Measurements from ENCODE around the gene SLC30A9.

The SLC30A9 gene

DNA sequence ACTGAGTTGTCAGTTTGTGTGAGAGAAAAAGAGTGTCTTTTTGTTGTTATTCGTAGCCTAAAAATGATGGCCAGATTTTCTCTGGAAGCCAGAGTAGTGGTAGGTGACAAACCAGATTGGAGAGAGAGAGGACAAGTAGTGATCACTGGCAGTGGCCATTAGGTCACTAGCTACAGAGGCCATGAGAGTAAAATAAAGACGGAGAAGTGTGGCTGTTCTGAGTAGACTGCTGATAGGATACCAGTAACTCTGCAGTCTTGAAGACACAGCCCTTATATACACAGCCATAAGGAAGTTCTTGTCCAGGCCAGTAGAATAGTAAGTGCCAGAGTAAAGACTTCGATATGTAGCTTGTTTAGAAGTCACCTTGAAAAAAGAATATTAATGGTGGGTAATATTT is 7.7 kb downstream of the SLC30A9 start:
- DNase-seq (ENCODE audit: low read depth in 2 of 2, low spot score in 1 of 2) = no peak

DNA sequence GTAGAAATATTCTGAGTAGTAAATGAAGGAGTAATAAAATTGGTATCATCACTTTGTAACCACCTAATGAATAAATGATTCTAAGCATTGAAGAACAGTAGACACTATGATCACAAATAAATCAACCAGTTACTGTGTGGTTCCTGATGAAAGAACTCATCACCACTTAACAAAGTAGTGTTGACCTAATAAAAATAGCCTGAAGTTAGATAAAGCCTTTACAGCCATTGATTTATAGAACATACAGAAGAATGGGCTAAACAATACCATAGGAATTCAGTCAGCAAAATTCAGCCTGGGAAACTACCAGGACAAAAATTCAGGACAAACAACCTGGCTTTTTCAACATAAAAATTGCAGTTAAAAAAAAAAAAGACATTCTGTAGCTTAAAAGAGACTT is 9.0 kb downstream of the SLC30A9 start:
- no peak for DNase-seq (ENCODE audit: low read depth in 2 of 2, low spot score in 1 of 2)

GRCh38 chr4:42008011-42008786 is 17.9 kb downstream of the SLC30A9 start:
- DNase-seq (ENCODE audit: low read depth in 2 of 2, low spot score in 1 of 2) = no peak

DNA sequence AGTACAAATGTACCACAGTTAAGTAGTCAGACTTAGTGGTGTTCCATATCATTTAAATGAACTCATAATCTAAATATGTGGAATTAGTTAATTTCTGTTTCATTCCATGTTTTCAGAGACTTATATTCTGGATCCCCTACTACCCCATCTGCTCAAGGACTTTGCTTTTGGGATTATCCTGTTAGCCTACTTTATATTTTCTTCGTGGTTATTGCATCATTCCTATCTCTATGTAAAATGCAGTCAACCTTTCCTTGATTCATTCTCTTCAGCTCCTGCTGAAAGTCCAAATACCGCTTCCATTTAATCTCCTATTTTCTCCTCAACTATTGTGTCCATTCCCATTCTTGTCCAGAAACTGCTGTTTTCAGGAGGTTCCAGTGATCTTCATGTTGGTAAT is 25.1 kb downstream of the SLC30A9 start:
- no peak for DNase-seq (ENCODE audit: low read depth in 2 of 2, low spot score in 1 of 2)

DNA sequence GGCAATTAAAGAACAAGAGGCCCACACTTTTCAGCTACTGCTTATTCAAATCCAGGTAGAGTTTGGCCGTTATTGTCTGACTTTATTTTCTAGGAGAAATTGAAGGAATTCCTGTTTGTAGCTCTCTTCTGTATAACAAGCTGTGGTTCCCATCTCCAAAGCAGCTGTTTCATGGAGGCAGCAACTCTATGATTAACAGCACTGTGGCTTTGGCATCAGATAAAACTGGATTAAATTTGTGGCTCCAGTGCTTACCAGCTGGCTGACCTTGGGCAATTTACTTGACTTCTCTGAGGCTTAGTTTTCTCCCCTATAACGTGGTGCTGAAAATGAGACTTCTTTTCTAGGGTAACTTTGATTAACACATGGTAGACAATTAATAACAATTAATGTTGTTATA is 28.1 kb downstream of the SLC30A9 start:
- DNase-seq (ENCODE audit: low read depth in 2 of 2, low spot score in 1 of 2) = no peak

DNA sequence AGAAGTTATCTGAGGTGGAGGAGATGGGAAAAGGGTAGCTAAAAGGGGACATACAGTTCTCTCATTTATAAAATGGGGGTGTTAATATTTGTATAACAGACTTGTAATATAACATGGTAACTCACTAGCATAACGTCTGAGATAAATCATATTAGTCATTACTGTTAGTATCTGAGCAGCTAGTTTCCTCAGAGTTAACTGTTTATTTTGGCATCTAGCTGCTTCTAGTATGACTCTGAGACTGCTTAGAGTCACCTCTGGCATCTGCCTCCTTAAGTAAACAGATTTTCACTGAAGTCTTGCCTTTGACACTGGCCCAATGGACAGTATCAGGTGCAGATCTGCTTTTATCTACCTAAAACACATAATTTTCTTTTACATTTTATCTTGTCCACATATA is 58.1 kb downstream of the SLC30A9 start:
- DNase-seq (ENCODE audit: low read depth in 2 of 2, low spot score in 1 of 2) = no peak

DNA sequence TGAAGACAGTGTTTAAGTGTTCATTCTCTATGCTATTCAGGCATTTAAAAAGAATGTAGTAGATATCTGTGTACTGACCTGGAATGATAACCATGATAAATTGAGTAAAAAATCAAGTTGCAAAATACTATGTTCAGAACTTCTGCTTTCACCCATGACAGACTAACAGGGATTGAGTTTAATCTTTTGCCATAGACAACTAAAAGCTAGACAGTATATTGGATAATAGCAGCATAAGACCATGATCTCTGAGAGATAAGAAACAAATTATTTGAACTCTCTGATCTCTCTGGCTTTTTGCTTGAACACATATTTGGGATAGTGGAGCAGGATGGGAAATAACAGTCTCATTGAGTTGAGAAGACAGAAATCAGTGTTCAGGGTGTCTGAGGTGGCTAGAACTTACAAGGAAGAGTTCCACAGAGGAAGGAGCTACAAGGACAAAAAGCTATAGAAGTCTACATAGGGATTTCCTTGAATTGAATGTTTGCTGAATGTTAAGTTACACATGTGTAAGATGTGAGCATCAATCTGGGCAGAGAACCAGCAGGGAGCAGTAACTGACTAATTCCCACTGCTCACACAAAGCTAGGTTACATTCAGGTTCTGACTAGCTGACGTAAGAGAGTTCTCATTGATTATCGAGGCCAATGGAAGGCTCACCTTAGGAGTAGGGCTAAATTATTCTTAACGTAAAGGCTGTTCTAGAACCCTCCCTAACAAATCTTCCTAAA is 60.4 kb downstream of the SLC30A9 start:
- no peak for DNase-seq (ENCODE audit: low read depth in 2 of 2, low spot score in 1 of 2)

GRCh38 chr4:42066402-42066801 is 76.1 kb downstream of the SLC30A9 start:
- DNase-seq (ENCODE audit: low read depth in 2 of 2, low spot score in 1 of 2) = no peak

- DNase-seq (ENCODE audit: low read depth in 2 of 2, low spot score in 1 of 2) = no peak
Observed at GRCh38 chr4:42067264-42067663, 76.9 kb downstream of the SLC30A9 start.

DNA sequence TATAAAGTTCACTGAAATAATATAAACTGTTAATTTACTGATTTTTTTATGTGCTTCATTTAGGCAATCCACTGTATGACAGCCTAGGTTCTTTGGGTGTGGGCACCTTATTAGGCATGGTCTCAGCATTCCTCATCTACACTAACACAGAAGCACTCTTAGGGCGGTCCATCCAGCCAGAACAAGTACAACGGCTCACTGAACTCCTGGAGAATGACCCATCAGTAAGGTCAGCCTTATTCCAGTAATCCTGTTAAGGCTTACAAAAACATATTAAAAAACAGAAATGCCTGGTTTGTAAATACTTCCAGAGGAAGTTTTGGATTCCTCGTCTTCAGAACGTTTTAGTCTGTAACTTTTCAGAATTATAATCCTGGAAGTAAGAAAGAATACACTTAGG is 80.1 kb downstream of the SLC30A9 start:
- DNase-seq (ENCODE audit: low read depth in 2 of 2, low spot score in 1 of 2) = no peak

DNA sequence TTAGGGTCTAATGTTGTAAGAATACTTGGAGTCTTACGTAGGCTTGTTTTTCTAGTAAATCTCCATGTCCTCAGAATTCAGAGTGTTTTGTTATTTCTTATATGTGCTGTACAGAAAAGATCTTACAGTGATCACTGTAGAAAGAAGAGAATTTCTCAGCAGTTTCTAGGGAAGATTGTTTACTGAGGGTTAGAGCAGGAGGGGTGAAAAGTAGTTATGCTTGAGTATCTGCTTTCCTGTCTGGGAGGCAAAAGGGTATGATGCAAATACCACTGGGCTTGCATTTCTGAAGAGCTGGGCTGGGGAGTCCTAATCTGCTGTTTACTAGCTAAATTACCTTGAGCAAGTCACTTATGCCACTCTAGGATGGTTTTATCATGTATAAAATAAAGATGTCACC is 84.0 kb downstream of the SLC30A9 start:
- DNase-seq (ENCODE audit: low read depth in 2 of 2, low spot score in 1 of 2) = no peak

DNA sequence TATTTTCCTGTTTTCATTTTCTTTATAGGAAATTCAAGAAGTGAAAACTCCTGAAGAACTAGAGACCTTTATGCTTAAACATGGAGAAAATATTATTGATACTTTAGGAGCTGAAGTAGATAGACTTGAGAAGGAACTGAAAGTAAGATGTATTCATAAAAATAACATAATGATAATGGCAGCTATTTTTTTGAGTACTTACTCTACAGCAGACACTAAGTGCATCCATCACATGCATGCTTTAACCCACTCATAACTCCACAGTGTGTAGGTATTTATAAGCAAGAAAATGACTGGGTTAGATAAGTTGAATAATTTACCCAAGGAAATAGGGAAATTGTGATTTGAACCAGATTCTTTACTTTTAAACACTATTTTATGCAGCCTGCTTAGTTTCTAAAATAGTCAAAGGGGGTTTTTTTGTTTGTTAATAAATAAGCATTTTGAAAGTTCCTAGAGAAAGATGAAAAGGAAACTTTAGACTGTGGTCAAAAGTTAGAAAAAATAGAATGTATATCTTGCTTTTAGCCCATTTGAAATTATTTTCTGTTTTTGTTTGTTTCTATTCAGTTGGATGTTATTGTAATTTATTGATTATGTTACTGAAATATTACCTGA is 88.0 kb downstream of the SLC30A9 start:
- DNase-seq (ENCODE audit: low read depth in 2 of 2, low spot score in 1 of 2) = no peak

DNA sequence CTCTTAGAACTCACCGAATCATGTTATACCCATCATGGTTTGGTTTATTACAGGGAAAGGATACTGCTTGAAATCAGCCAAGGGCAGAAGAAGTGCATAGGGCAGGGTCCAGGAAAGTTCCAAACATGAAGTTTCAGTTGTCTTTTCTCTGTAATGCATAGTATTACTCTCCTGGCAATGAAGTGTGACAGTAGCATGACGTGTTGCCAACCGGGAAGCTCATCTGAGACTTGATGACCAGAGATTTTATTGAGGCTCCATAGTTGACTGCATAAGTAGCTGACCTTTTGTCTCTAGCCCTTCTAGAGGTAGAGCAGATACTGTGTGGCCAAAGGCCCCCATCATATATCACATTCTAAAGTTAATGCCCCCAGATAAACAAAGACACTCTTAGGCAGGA is 90.0 kb downstream of the SLC30A9 start:
- no peak for DNase-seq (ENCODE audit: low read depth in 2 of 2, low spot score in 1 of 2)

DNA sequence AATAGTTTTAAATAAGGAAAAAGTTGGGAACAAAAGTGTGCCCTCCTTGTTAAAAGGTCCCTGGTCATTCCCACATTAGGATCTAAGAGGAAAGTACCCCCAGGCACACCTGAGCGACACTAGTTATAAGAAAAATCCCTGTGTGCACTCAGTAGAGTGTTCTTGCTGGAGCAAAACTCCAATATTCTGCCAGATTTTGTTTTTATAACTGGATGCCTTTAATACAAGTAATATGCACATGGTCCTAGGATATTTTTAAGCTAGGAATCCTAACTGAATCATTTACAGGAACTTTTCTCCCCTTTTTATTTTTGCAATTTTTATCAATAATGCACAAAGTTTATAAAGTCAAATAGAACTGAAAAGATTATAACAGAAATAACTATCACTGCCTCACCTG is 93.5 kb downstream of the SLC30A9 start:
- no peak for DNase-seq (ENCODE audit: low read depth in 2 of 2, low spot score in 1 of 2)

GRCh38 chr4:42088386-42088785 is 98.1 kb downstream of the SLC30A9 start:
- DNase-seq (ENCODE audit: low read depth in 2 of 2, low spot score in 1 of 2) = no peak

GRCh38 chr4:42101446-42101975 is 111.2 kb downstream of the SLC30A9 start:
- no peak for DNase-seq (ENCODE audit: low read depth in 2 of 2, low spot score in 1 of 2)

GRCh38 chr4:42104521-42104920 is 114.2 kb downstream of the SLC30A9 start:
- DNase-seq (ENCODE audit: low read depth in 2 of 2, low spot score in 1 of 2) = no peak

DNA sequence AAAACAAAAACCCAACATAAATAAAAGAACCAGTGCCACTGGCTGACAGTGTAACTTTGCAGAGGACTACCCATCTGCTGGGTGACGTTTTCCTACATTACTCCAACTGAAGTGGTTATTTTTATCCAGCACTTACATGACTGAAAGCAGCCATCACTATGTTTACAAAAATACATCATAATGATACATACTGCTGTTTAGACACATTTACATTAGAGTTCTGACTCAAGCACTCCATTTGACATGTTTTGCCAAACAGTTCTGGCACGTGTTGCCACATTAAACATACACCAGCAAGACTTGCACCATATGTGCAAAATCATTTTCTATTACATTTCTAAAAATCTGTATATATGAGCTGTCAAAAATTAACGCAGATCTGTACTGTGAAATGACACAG is 122.5 kb downstream of the SLC30A9 start:
- no peak for DNase-seq (ENCODE audit: low read depth in 2 of 2, low spot score in 1 of 2)

DNA sequence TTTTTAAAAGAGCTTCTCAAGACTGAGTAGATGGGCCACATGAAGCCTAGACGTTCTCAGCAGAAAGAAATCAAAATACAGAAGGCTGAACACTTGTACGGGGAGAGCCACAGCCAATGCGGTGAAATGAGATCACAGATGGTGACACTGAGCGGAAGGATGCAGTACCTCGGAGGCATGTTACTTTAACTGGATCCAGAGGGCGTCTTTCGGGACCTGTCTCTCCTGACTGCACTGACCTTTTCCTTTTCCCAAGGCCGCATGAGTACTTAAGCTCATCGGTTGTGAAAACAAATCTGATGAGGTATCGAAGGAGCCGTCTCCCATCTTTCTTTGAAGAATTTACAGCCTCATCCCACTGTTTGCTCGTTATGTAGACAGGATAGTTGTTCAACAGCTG is 129.6 kb downstream of the SLC30A9 start:
- DNase-seq (ENCODE audit: low read depth in 2 of 2, low spot score in 1 of 2) = no peak

DNA sequence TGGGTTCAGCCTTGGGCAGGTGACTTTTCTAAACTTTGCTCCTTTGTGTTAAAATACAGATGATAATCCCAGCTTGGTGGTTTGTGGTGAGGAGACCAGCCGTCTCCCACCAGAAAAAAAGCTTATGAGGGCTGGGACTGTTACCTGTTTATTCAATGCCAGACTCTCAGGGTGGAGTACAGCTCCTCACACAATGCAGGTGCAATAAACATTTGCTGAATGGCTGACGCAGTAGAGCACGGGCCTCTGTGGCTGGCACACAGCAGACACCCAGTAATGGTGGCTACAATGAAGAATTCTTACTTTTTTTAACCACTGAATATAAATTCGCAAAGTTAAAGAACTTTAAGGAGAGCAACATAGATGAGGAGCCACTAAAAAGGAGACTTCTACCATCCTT is 131.9 kb downstream of the SLC30A9 start:
- DNase-seq (ENCODE audit: low read depth in 2 of 2, low spot score in 1 of 2) = no peak

GRCh38 chr4:42123071-42123644 is 132.8 kb downstream of the SLC30A9 start:
- DNase-seq (ENCODE audit: low read depth in 2 of 2, low spot score in 1 of 2) = no peak

GRCh38 chr4:42132099-42132498 is 141.8 kb downstream of the SLC30A9 start:
- no peak for DNase-seq (ENCODE audit: low read depth in 2 of 2, low spot score in 1 of 2)

Measured in stimulated activated CD8-positive, alpha-beta memory T cell treated with anti-CD3 and anti-CD28 coated beads, Interleukin-4, amount 100 ng/mL, for 4 hours (primary cell).